Nephron progenitor cell (in vitro differentiated cells): Measurements from ENCODE around the gene SLC25A27.
"Not testable (repeated sequence)": the region's sequence is repeated elsewhere in the genome, so short reads cannot be mapped to it uniquely, and the experiment has no call there.

Source experiments
- DNase-seq: peaks from one replicate; pipeline ENCODE4 v3.0.0; 2021
- H3K27ac Mint-ChIP-seq: 2 replicates; pipeline ENCODE4 v1.8.0; 2021; ENCODE audit warnings: mild to moderate bottlenecking, moderate library complexity, mixed read lengths
- H3K27me3 Mint-ChIP-seq: 2 replicates; pipeline ENCODE4 v1.8.0; 2021; ENCODE audit warnings: mild to moderate bottlenecking, low read depth, mixed read lengths; ENCODE audit not compliant: poor library complexity
- H3K36me3 Mint-ChIP-seq: 2 replicates; pipeline ENCODE4 v1.8.0; 2021; ENCODE audit warnings: low read depth, mixed read lengths
- H3K4me1 Mint-ChIP-seq: 2 replicates; pipeline ENCODE4 v1.8.0; 2021; ENCODE audit warnings: mixed read lengths
- H3K4me3 Mint-ChIP-seq: 2 replicates; pipeline ENCODE4 v1.8.0; 2021; ENCODE audit warnings: mild to moderate bottlenecking, moderate library complexity, mixed read lengths
- H3K9me3 Mint-ChIP-seq: 2 replicates; pipeline ENCODE4 v1.8.0; 2021; ENCODE audit warnings: mild to moderate bottlenecking, moderate library complexity, mixed read lengths
- TF ChIP-seq, protein P1 (sequence below): fragments of 200-600 bp; sonication (generic); IDR thresholded peaks from 2 replicates; pipeline ENCODE4 v1.5.0; 2021; ENCODE audit warnings: antibody characterized with exemption

SLC25A27 gene

GRCh38 chr6:46645265-46645664, 7.5 kb upstream of the SLC25A27 start:
- Mint-ChIP-seq H3K36me3 (peaks cover 37% of the 10 kb centered on the region), H3K4me1 (peaks cover 10% of the 10 kb centered on the region), H3K27me3 (peaks cover 6% of the 10 kb centered on the region), H3K27ac (no peak overlapping the region), H3K4me3 (no peak overlapping the region), H3K9me3 (peaks cover 26% of the 10 kb centered on the region)
- no peak for DNase-seq
- TF ChIP-seq, protein P1, sequence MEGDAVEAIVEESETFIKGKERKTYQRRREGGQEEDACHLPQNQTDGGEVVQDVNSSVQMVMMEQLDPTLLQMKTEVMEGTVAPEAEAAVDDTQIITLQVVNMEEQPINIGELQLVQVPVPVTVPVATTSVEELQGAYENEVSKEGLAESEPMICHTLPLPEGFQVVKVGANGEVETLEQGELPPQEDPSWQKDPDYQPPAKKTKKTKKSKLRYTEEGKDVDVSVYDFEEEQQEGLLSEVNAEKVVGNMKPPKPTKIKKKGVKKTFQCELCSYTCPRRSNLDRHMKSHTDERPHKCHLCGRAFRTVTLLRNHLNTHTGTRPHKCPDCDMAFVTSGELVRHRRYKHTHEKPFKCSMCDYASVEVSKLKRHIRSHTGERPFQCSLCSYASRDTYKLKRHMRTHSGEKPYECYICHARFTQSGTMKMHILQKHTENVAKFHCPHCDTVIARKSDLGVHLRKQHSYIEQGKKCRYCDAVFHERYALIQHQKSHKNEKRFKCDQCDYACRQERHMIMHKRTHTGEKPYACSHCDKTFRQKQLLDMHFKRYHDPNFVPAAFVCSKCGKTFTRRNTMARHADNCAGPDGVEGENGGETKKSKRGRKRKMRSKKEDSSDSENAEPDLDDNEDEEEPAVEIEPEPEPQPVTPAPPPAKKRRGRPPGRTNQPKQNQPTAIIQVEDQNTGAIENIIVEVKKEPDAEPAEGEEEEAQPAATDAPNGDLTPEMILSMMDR: no peak

- Mint-ChIP-seq H3K9me3 (peaks cover 26% of the 10 kb centered on the region), H3K36me3 (peaks cover 37% of the 10 kb centered on the region), H3K4me1 (peaks cover 30% of the 10 kb centered on the region)
- H3K4me3 Mint-ChIP-seq, H3K27ac Mint-ChIP-seq, H3K27me3 Mint-ChIP-seq, DNase-seq: not testable (repeated sequence)
Observed at GRCh38 chr6:46648108-46648507, 4.7 kb upstream of the SLC25A27 start.

DNA sequence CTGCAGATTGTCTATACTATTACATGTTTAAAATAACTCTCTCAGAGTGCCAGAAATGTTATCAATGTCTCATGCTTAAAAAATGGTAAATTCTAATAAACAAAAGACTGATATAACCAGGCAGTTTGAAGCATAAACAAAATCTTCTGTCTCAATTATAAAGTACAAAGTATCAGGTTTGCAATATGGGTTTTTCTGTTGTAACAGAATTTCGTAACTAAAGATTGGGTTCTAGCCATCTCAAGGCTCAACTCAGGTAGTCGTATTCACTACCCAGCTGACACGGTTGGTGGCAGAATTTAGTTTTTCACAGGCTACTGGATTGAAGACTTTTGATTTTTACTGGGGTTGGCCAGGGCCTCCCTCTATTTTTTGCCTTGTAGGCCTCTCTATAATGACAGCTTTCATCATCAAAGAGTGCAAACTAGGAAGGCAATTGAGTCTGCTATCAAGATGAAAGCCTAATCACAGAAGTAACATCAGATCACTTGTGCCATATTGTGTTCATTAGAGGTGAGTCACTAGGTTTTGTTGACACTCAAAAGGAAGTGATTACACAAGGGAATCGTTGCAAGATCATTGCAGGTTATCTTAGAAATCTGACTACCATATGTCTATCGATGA, 3.8 kb upstream of the SLC25A27 start:
- Mint-ChIP-seq H3K27me3 (peaks cover 7% of the 10 kb centered on the region), H3K4me1 (peaks cover 37% of the 10 kb centered on the region), H3K36me3 (peaks cover 34% of the 10 kb centered on the region), H3K27ac (no peak overlapping the region), H3K4me3 (peak overlapping the region; percentile 12), H3K9me3 (peaks cover 26% of the 10 kb centered on the region)
- TF ChIP-seq, protein P1: no peak
- DNase-seq: no peak

- Mint-ChIP-seq H3K36me3 (peaks cover 20% of the 10 kb centered on the region), H3K9me3 (peaks cover 14% of the 10 kb centered on the region), H3K4me1 (peaks cover 49% of the 10 kb centered on the region), H3K27me3 (peaks cover 3% of the 10 kb centered on the region), H3K27ac (no peak overlapping the region), H3K4me3 (peak overlapping the region; percentile 94)
- TF ChIP-seq, protein P1: no peak
- DNase-seq: no peak
Observed at GRCh38 chr6:46651006-46651405, 1.8 kb upstream of the SLC25A27 start.

DNA sequence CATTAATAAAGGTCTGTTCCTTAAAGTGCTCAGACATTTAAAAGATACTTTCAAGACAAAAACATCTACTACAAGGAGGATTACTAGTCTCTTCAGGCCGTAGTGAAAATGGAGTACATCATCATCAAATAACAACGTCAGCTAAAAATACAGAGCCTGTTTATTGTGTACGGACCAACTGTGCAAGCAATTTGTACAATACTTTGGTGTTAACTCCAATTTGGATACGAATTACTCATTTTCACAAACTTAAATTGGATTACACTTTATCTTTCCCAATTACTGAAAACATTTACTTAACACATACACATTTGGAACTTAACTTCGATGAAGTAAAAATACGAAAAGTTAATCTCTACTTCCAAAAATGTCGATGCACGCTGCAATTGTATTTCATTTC, 959 bp upstream of the SLC25A27 start:
- Mint-ChIP-seq H3K9me3 (peaks cover 6% of the 10 kb centered on the region), H3K27me3 (peaks cover 3% of the 10 kb centered on the region), H3K27ac (peak overlapping the region; percentile 44), H3K4me3 (peak overlapping the region; percentile 94), H3K4me1 (peaks cover 49% of the 10 kb centered on the region), H3K36me3 (peaks cover 12% of the 10 kb centered on the region)
- DNase-seq: no peak
- TF ChIP-seq, protein P1: no peak

DNA sequence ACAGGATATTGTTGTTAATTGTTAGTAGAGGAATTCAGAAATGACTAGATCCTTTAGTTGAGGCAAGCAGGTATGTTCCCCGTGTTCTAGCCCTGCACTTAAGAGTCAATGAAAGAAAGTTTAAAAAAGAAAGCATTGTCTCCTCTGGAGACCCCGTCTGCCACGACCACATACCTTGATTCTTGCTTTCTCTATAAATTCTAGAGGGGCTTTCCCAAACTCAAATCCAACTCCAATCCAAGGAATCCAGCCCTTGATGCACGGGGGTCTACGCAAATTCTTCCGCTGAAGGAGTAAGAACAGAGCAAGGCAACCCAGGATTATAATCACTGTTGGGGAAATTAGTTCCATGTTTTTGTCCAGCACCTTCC, 558 bp upstream of the SLC25A27 start:
- H3K4me1 Mint-ChIP-seq: peaks cover 49% of the 10 kb centered on the region
- H3K36me3 Mint-ChIP-seq: peaks cover 8% of the 10 kb centered on the region
- H3K27me3 Mint-ChIP-seq: peaks cover 3% of the 10 kb centered on the region
- H3K27ac Mint-ChIP-seq: peak overlapping the region; percentile 44
- TF ChIP-seq, protein P1: no peak
- peaks cover 2% of the 10 kb centered on the region for H3K9me3 Mint-ChIP-seq
- peak overlapping the region; percentile 94 for H3K4me3 Mint-ChIP-seq
- no peak for DNase-seq
